ENCODE results near the gene PLD6. TPM values are rescaled to one million over a fixed set of nuclear protein-coding genes. Genes with fewer than 3 reads are reported as not detected.
"Not testable (repeated sequence)": the region's sequence is repeated elsewhere in the genome, so short reads cannot be mapped to it uniquely, and the experiment has no call there.

The PLD6 gene
- total RNA-seq, 1 experiment from 2014 or later = 4.2 TPM

DNA sequence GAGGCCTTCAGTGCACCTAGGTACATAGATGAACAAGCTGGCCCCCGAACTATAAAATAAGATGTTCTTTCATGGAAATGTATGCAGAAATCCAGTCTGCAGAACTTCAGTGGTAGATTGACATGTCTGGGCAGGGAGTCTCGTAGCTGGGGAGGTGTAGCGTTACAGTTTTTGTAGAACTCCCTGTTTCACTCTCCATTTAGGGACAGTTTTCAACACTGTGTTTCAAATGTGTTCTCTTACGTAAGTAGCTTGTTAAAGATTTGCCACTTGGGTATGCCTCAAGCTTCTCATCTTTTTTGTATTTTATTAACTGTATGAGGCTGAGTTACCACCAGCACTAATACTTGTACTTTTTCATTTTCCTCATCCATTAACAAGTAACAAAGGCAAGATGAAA lies 46.6 kb downstream of the PLD6 start:
- Histone ChIP-seq H3K36me3 (ENCODE audit: control insufficient read depth, insufficient read depth, low read length) (peaks cover 6% of the 10 kb centered on the region; the same call in 1 of the 2 replicates), H3K4me1 (ENCODE audit: control insufficient read depth, insufficient read depth, low read length) (no peaks in the 10 kb centered on the region), H3K27ac (ENCODE audit: low read length) (no peak overlapping the region), H3K27me3 (ENCODE audit: control insufficient read depth, insufficient read depth, low read length) (no peaks in the 10 kb centered on the region), H3K4me3 (ENCODE audit: low read depth in 2 of 2, low read length in 2 of 2) (no peak overlapping the region), H3K9me3 (ENCODE audit: control insufficient read depth, insufficient read depth, low read depth, low read length) (no peaks in the 10 kb centered on the region)
- no peak for ATAC-seq
- ChIA-PET POLR2A (no interaction called here), CTCF (no interaction called here)
- intact Hi-C loops (cut with micrococcal nuclease; ENCODE audit: unreplicated experiment) = no loop called here
- in situ Hi-C loops (cut with HindIII; ENCODE audit: low pct_unique_long_range_greater_than_20kb, low sequenced_read_pairs) = no loop called here
- TF ChIP-seq, protein P1, sequence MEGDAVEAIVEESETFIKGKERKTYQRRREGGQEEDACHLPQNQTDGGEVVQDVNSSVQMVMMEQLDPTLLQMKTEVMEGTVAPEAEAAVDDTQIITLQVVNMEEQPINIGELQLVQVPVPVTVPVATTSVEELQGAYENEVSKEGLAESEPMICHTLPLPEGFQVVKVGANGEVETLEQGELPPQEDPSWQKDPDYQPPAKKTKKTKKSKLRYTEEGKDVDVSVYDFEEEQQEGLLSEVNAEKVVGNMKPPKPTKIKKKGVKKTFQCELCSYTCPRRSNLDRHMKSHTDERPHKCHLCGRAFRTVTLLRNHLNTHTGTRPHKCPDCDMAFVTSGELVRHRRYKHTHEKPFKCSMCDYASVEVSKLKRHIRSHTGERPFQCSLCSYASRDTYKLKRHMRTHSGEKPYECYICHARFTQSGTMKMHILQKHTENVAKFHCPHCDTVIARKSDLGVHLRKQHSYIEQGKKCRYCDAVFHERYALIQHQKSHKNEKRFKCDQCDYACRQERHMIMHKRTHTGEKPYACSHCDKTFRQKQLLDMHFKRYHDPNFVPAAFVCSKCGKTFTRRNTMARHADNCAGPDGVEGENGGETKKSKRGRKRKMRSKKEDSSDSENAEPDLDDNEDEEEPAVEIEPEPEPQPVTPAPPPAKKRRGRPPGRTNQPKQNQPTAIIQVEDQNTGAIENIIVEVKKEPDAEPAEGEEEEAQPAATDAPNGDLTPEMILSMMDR (IDR thresholded peaks at IDR 0.05) = no peak
- TF ChIP-seq, protein P2, sequence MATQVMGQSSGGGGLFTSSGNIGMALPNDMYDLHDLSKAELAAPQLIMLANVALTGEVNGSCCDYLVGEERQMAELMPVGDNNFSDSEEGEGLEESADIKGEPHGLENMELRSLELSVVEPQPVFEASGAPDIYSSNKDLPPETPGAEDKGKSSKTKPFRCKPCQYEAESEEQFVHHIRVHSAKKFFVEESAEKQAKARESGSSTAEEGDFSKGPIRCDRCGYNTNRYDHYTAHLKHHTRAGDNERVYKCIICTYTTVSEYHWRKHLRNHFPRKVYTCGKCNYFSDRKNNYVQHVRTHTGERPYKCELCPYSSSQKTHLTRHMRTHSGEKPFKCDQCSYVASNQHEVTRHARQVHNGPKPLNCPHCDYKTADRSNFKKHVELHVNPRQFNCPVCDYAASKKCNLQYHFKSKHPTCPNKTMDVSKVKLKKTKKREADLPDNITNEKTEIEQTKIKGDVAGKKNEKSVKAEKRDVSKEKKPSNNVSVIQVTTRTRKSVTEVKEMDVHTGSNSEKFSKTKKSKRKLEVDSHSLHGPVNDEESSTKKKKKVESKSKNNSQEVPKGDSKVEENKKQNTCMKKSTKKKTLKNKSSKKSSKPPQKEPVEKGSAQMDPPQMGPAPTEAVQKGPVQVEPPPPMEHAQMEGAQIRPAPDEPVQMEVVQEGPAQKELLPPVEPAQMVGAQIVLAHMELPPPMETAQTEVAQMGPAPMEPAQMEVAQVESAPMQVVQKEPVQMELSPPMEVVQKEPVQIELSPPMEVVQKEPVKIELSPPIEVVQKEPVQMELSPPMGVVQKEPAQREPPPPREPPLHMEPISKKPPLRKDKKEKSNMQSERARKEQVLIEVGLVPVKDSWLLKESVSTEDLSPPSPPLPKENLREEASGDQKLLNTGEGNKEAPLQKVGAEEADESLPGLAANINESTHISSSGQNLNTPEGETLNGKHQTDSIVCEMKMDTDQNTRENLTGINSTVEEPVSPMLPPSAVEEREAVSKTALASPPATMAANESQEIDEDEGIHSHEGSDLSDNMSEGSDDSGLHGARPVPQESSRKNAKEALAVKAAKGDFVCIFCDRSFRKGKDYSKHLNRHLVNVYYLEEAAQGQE (IDR thresholded peaks at IDR 0.05; ENCODE audit: insufficient read depth in 1 of 2, low read depth in 2 of 2, low read length in 1 of 2) = no peak
- no peak for TF ChIP-seq TCF7L2 (IDR thresholded peaks at IDR 0.05; ENCODE audit: low read depth, low read length)
- TF ChIP-seq SIN3A (IDR thresholded peaks at IDR 0.05; ENCODE audit: borderline replicate concordance, insufficient read depth, low read depth, low read length) = no peak
- no peak for TF ChIP-seq POLR2AphosphoS5 (IDR thresholded peaks at IDR 0.05; ENCODE audit: low read depth, low read length)
- BruUV-seq (replicated peaks) = no TSS peak
- no peak for DNase-seq (ENCODE audit: low read depth, low spot score)

DNA sequence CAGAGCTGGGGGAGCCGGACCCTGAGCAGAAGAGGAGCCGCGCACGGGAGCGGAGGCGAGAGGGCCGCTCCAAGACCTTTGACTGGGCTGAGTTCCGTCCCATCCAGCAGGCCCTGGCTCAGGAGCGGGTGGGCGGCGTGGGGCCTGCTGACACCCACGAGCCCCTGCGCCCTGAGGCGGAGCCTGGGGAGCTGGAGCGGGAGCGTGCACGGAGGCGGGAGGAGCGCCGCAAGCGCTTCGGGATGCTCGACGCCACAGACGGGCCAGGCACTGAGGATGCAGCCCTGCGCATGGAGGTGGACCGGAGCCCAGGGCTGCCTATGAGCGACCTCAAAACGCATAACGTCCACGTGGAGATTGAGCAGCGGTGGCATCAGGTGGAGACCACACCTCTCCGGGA lies 47.6 kb downstream of the PLD6 start:
- POLR2A ChIA-PET = not testable (repeated sequence)

DNA sequence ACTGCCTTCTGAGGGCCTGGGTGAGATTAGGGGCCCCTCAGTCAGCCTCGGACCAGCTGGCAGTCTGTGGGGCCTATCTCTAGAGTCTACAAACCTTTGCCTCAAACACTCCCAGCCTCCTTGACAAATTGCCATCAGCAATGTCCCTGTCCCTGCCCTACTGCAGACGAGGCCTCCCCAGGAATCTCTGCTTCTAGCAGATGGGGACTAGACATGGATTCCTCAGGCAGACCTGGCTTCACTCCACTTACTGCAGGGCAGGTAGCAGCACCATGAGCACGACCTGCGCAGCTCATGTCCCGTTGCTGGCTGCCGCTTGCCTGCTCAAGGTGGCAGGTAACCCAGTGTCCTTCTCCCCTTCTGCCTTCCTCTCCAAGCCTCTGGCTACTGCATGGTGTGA lies 49.1 kb downstream of the PLD6 start:
- Histone ChIP-seq H3K4me3 (ENCODE audit: low read depth in 2 of 2, low read length in 2 of 2) (no peak overlapping the region), H3K27me3 (ENCODE audit: control insufficient read depth, insufficient read depth, low read length) (no peaks in the 10 kb centered on the region), H3K27ac (ENCODE audit: low read length) (no peak overlapping the region), H3K4me1 (ENCODE audit: control insufficient read depth, insufficient read depth, low read length) (no peaks in the 10 kb centered on the region; the same call in 1 of the 2 replicates), H3K36me3 (ENCODE audit: control insufficient read depth, insufficient read depth, low read length) (peaks cover 6% of the 10 kb centered on the region; the same call in 1 of the 2 replicates), H3K9me3 (ENCODE audit: control insufficient read depth, insufficient read depth, low read depth, low read length) (no peaks in the 10 kb centered on the region)
- intact Hi-C loops (cut with micrococcal nuclease; ENCODE audit: unreplicated experiment) = no loop called here
- ChIA-PET POLR2A (no interaction called here), CTCF (no interaction called here)
- BruUV-seq (replicated peaks) = no TSS peak
- TF ChIP-seq SIN3A (IDR thresholded peaks at IDR 0.05; ENCODE audit: borderline replicate concordance, insufficient read depth, low read depth, low read length) (no peak), POLR2AphosphoS5 (IDR thresholded peaks at IDR 0.05; ENCODE audit: low read depth, low read length) (no peak), TCF7L2 (IDR thresholded peaks at IDR 0.05; ENCODE audit: low read depth, low read length) (no peak)
- TF ChIP-seq, protein P1 (IDR thresholded peaks at IDR 0.05) = no peak
- DNase-seq (ENCODE audit: low read depth, low spot score) (no peak), ATAC-seq (no peak)
- in situ Hi-C loops (cut with HindIII; ENCODE audit: low pct_unique_long_range_greater_than_20kb, low sequenced_read_pairs) = no loop called here

More for the DNA sequence above, 47.6 kb downstream of the PLD6 start:
- CTCF ChIA-PET; H3K9me3 ChIP-seq (ENCODE audit: control insufficient read depth, insufficient read depth, low read depth, low read length); H3K4me1 ChIP-seq (ENCODE audit: control insufficient read depth, insufficient read depth, low read length); BruUV-seq (replicated peaks); in situ Hi-C loops (cut with HindIII; ENCODE audit: low pct_unique_long_range_greater_than_20kb, low sequenced_read_pairs); H3K27ac ChIP-seq (ENCODE audit: low read length); H3K36me3 ChIP-seq (ENCODE audit: control insufficient read depth, insufficient read depth, low read length); ATAC-seq; DNase-seq (ENCODE audit: low read depth, low spot score); H3K27me3 ChIP-seq (ENCODE audit: control insufficient read depth, insufficient read depth, low read length); H3K4me3 ChIP-seq (ENCODE audit: low read depth in 2 of 2, low read length in 2 of 2); intact Hi-C loops (cut with micrococcal nuclease; ENCODE audit: unreplicated experiment): not testable (repeated sequence)
